ENCODE results near the gene MYBPC1.

DNA sequence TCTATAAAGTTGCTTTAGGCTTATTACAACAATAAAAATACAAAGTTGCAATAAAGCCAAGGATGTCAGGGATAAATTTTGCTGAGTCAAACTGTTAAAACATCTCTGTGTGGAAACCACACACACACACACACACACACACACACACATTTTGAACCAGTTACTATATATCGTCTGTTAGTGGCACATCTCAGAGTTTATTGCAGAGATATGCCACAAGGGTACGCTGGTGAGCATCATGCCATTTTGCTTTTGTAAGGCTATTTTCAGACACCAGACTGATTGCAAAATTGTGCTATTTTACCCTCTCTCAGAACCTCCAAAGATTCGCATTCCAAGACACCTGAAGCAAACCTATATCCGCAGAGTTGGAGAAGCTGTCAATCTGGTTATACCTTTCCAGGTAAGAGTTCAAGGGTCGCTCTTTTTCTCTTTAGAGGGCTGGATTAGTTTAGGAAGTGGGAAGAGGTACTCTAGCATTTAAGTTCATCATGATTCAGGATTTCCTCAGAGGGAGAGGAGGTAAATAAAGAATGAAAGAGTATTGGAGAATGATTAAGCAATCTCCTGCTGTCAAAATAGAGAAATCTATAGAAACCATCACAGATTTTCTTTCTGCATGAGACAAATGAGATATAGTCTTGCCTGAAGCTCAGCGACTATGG is 75.4 kb downstream of the MYBPC1 start:
- TF ChIP-seq, protein P1, sequence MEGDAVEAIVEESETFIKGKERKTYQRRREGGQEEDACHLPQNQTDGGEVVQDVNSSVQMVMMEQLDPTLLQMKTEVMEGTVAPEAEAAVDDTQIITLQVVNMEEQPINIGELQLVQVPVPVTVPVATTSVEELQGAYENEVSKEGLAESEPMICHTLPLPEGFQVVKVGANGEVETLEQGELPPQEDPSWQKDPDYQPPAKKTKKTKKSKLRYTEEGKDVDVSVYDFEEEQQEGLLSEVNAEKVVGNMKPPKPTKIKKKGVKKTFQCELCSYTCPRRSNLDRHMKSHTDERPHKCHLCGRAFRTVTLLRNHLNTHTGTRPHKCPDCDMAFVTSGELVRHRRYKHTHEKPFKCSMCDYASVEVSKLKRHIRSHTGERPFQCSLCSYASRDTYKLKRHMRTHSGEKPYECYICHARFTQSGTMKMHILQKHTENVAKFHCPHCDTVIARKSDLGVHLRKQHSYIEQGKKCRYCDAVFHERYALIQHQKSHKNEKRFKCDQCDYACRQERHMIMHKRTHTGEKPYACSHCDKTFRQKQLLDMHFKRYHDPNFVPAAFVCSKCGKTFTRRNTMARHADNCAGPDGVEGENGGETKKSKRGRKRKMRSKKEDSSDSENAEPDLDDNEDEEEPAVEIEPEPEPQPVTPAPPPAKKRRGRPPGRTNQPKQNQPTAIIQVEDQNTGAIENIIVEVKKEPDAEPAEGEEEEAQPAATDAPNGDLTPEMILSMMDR (conservative IDR thresholded peaks at IDR 0.05; ENCODE audit: low read depth, low read length): peak; percentile 75
- no peak for TF ChIP-seq EZH2 (IDR thresholded peaks at IDR 0.05; ENCODE audit: borderline replicate concordance, low read depth, low read length, poor library complexity, severe bottlenecking)
